SH-SY5Y (cell line): ENCODE results near the gene USH2A.

ENCODE experiments used
- GATA2 ChIP-seq: IDR thresholded peaks from 2 replicates; pipeline ENCODE4 v1.6.1; 2011; ENCODE audit warnings: mild to moderate bottlenecking, low read depth, low read length
- GATA3 ChIP-seq: IDR thresholded peaks from 2 replicates; pipeline ENCODE4 v1.6.1; 2011; ENCODE audit warnings: low read depth, mild to moderate bottlenecking, low read length, moderate library complexity

GRCh38 chr1:216071262-216071661, 352.0 kb downstream of the USH2A start:
- no peak for TF ChIP-seq GATA2
- TF ChIP-seq GATA3 = no peak
